GM18870 (cell line): ENCODE data around the gene ESPNL.
A peak's percentile ranks its signal among the peaks of the same experiment; 100 is the strongest.
"Not testable (repeated sequence)": the region's sequence is repeated elsewhere in the genome, so short reads cannot be mapped to it uniquely, and the experiment has no call there.

Experiments used
- ATAC-seq: cut with Tn5 transposase; IDR thresholded peaks from one replicate; pipeline ENCODE4 v1.9.1; 2021; ENCODE audit warnings: moderate library complexity; ENCODE audit not compliant: unreplicated experiment

ESPNL gene, protein sequence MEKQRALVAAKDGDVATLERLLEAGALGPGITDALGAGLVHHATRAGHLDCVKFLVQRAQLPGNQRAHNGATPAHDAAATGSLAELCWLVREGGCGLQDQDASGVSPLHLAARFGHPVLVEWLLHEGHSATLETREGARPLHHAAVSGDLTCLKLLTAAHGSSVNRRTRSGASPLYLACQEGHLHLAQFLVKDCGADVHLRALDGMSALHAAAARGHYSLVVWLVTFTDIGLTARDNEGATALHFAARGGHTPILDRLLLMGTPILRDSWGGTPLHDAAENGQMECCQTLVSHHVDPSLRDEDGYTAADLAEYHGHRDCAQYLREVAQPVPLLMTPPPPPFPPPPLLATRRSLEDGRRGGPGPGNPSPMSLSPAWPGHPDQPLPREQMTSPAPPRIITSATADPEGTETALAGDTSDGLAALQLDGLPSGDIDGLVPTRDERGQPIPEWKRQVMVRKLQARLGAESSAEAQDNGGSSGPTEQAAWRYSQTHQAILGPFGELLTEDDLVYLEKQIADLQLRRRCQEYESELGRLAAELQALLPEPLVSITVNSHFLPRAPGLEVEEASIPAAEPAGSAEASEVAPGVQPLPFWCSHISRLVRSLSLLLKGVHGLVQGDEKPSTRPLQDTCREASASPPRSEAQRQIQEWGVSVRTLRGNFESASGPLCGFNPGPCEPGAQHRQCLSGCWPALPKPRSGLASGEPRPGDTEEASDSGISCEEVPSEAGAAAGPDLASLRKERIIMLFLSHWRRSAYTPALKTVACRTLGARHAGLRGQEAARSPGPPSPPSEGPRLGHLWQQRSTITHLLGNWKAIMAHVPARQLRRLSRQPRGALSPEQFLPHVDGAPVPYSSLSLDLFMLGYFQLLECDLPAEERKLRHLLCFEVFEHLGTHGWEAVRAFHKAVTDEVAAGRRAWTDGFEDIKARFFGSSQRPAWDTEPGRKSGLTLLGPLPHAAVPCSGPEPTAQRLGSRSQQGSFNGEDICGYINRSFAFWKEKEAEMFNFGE

DNA sequence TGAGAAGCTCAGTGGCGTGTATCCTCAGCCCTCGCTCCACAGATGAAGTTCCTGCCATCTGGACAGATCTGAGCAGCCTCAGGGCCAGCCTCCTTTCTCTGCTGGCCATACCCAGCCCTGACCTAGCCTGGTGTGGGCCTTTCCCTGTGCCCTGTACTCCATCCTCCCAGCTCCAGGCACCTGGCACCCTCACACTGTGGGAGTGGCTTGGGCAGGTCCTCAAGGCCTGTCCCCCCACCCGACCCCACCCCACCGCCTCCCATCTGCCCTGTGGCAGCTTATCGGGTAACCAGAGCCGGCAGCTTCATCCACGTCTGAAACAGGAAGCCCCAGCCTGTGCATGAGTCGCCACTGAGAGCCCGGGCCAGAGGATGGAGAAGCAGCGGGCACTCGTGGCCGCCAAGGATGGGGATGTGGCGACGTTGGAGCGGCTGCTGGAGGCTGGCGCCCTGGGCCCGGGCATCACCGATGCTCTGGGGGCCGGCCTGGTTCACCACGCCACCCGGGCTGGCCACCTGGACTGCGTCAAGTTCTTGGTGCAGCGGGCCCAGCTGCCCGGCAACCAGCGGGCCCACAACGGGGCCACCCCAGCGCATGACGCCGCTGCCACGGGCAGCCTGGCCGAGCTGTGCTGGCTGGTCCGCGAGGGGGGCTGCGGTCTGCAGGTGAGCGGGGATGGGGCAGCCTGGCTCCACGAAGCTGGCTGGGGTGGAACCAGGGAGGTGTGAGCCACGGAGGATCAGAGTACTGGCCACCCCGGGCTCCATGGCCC is at the start of gene ESPNL:
TSS of gene ESPNL (plus strand) at position 292 of the 772 bp plus-strand sequence. CDS start at position 372, 80 bp downstream.
- no peak for ATAC-seq

DNA sequence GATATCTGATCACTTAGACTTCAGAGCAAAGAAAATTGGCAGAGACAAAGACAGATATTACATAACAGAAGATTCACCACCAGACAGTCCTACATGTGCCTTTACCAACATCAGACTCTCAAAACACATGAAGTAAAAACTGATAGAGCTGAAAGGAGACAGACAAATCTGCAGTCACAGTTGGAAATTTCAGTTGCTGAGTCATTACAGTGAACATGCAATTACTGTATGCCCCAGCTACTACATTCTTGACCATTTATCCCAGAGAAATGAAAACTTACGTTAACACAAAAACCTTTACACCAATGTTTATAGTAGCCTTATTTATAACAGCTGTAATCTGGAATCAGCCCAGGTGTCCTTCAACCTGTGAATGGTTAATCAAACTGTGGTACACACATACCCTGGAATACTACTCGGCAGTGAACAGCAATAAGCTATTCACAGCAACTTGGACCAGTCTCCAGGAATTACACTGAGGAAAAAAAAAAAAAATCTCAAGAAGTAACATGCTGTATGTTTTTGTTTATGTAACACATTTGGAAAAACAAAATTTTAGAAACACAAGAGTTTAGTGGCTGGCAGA is 46.9 kb upstream of the ESPNL start:
- no peak for ATAC-seq

DNA sequence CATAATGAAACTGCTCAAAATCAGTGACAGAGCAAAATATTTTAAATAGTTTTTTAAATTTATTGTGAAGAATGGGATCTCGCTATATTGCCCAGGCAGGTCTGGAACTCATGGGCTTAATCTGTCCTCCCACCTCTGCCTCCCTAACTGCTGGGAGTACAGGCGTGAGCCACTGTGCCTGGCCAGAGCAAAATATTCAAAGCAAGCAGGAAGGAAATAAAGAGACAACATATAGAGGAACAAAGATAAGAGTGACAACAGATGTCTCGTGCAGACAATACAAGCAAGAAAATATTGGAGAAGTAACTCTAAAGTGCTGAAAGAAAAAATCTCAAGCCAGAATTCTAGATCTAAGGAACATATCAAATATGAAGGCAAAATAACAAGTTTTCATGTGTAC is 44.3 kb upstream of the ESPNL start:
- no peak for ATAC-seq

DNA sequence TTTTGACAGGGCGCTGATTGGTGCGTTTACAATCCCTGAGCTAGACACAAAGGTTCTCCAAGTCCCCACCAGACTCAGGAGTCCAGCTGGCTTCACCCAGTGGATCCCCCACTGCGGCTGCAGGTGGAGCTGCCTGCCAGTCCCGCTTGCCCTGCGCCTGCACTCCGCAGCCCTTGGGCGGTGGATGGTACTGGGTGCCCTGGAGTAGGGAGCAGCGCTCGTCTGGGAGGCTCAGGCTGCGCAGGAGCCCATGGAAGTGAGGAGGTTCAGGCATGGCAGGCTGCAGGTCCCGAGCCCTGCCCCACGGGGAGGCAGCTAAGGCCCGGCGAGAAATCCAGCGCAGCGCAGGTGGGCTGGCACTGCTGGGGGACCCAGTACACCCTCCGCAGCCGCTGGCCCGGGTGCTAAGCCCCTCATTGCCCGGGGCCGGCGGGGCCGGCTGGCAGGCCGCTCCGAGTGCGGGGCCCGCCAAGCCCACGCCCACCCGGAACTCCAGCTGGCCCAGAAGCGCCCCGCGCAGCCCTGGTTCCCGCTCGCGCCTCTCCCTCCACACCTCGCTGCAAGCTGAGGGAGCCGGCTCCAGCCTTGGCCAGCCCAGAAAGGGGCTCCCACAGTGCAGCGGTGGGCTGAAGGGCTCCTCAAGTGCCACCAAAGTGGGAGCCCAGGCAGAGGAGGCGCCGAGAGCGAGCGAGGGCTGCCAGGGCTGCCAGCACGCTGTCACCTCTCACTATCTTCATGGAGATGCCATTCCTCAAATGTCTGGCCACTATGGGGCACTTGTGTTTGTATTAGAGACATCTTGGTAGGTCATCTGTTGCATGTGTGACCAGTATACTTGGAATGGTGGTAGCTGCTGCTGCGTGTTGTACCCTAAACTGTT is 42.2 kb upstream of the ESPNL start:
- not testable (repeated sequence) for ATAC-seq

DNA sequence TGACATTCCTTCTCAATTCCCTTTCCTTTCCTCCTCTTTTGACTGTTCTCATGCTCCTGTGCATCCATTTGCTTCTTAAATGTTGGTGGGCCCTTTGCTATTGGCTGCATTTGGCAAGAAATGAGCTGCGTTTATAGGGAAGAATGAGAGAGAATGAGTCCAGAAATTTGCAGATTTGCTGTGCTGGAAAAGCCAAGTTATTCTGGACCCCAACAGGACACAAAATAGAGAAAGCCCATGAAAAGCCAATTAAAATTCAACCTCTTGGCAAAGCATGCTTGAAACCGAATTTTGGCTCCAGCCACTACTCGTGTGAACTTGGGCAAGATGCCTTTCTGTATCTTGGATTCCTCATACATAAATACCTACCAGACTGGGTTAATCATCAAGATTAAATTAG is 40.6 kb upstream of the ESPNL start:
- no peak for ATAC-seq

DNA sequence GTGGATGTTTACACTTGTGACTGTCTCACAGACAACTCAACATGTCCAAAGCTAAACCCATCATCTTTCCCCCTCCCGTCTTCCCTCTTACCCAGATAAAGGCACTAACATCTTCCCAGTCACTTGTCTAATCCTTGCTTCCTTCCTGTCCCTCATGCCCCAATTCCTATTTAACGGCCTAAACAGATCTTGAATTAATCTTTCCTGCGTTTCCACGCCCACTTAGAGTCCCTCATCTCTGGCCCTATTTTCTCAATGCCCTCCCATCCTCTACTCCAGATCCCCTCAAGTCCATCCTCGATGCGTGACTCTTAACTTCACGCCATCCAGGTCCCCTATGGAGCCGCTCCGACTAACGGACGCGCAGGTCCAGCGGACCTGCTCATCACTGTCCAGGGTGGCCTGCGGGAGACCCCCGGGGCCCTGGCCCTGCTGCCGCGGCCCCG is 40.0 kb upstream of the ESPNL start:
- ATAC-seq: no peak

DNA sequence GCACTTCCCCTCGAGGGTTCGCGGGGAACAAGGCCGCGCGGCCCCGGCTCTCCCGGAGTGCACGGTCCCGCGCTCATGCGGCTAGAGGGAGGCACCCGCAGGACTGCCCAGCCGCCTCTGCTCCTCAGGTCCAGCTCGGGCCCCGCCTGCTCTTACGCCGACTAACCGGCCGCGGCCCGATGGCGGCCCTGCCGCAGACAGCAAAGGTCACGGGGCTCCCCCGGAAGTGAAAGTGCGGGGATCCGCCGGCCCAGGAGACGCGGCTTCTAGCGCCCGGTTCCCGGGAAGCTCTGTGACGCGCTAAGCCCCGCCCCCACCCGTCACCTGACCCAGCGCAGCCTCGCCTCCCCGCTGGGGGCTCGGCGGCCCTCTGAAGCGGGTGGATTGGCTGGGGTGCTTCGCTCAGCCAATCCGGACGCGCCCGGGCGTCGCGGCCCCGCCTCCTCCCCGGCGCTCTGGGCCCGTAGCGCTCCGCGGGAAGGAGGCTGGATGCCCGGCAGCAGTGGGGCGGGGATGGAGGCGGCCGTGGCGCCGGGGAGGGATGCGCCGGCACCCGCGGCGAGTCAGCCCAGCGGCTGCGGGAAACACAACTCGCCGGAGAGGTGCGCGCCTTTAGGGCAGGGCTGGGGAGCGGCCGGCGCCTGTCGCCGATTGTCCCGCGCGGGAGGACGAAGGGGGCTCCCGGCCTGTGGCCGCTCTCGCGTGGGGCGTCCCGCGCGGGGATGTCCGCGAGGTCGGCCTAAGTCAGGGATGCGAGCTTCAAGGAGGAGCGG is 39.4 kb upstream of the ESPNL start, which contains the start of gene SCLY:
TSS of gene SCLY (plus strand) at position 460 of the 773 bp plus-strand sequence. CDS start at position 514, 54 bp downstream.
- ATAC-seq: peak; percentile 81

DNA sequence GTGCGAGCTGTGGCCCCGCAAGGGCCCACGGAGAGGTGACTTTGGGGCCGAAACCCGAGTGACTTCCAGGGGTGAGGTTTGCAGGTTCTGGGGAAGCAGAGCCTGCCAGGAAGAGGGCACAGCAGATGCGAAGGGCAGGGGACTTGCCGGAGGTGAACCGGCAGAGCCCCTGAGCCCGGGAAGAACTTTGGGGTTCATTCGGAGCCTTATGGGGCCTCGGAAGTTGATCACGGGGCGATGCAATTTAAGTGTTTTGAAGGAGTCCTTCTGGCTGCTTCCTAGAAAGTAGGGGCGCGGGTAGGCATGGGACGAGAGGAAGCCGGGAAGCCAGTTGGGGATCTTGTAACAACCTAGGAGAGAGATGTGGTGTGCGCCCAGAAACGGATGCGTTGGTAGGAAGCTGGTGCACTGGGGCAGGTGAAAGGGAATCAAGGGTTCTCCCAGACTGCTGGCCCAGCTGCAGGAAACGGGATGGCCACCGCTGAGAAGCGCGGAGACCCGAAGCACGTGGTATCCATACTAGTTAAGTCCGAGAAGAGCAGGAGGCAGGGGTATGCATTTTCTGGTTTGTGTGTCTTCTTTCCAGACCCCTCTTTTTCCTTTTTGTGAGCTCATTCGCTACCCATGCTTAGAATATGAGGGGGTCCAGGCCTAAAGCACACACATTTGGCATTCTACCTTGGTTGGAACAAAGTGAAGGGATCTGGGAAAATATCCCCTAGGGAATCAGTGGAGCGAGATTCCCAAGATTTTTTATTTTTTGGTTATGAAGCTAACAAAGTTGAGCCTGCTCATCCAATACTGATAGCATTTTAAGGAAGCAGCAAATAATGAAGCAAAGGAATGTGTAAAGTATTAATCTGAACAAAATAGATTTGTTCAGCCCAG is 38.6 kb upstream of the ESPNL start:
- ATAC-seq: no peak

DNA sequence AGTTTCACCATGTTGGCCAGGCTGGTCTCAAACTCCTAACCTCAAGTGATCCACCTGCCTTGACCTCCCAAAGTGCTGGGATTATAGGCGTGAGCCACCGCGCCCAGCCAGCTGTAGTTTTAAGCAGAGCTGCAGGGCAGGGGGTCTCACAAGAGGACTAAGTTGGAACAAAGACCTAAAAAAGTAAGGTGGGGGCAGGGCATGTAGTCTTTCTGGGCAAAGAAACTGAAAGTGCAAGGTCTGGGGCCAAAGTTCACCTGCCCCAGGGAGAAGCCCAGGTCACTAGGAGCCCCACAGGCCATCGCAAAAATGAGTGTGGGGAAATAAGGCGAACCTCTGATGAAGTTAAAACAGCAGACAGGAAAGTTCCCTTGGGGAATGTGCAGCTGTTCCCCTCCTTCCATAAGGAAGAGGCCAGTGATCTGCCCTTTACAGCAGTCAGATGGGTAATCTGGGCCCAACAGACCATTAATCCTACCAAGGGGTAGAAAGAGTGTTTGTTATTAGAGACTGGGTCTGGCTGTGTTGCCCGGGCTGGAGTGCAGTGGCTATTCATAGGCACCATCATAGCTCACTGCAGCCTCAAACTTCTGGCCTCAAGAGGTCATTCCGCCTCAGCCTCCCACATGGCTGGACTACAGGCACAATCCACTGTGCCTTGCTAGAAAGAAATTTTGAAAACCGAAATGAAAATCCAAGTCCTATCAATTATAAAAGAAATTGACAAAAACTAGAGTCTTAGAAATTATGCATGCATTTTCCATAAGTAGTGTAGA is 36.5 kb upstream of the ESPNL start:
- ATAC-seq: no peak

DNA sequence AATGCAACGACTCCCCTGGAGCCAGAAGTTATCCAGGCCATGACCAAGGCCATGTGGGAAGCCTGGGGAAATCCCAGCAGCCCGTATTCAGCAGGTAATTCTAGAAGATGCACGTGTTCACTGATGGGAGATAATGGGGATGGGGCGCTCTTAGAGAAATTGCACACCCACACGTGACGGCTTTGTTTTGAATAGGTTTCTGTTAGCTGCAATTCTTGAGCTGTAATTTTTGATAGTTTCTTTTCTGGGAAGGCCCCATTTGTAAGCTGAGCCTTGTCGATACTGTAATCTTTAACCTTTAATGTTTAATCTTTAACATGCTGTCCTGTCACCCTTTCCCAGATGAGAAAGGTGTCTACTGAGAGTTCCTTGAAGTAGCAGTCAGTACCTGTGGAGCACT is 35.8 kb upstream of the ESPNL start:
- no peak for ATAC-seq

DNA sequence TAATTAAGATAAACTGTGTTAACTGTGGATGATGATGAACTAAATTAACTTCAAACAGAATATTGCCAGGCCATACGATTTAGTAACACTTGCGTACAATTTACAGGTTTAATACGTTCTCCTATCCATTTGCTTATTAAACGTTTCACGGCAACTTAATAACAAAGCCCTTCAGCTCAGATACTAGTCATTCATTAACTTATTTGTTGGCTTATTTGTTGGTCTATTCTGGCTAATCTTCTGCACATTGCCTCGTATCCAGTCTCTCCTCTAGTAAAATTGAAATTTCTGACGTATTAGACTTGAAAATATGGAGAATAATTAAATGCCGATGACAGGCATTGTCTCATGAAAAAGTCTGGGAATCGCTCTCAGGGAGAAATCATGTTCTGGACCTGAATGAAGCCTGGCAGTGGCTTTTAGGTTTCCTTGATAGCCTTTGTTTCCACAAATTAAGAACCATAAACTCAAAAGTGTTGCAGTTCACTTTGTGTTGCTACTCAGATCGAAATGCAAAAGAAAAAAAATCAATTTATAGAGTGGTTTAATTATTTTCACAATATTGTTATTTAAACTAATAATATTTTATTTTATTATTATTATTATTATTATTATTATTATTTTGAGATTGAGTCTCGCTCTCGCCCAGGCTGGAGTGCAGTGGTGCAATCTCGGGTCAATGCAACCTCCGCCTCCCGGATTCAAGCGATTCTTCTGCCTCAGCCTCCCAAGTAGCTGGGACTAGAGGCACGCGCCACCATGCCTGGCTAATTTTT is 34.9 kb upstream of the ESPNL start:
- no peak for ATAC-seq

DNA sequence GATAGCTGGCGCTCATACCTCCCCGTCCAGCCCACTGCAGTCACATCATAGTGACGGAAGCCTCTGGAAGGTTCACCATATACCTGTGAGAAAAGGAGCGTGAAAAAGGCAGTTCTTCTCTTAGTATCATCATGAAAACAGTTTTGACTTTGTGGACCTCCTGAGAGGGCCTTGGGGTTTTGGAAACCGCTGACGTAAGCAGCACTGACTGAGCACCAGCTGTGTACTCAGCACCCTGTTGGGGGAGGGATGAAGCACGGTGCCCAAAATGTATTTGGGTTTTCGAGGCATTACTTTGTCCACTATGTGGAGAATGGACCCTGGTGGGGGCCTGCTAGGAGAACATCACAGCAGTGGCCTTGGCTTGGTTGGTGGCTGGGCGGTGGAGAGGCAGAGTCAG is 33.9 kb upstream of the ESPNL start:
- no peak for ATAC-seq

DNA sequence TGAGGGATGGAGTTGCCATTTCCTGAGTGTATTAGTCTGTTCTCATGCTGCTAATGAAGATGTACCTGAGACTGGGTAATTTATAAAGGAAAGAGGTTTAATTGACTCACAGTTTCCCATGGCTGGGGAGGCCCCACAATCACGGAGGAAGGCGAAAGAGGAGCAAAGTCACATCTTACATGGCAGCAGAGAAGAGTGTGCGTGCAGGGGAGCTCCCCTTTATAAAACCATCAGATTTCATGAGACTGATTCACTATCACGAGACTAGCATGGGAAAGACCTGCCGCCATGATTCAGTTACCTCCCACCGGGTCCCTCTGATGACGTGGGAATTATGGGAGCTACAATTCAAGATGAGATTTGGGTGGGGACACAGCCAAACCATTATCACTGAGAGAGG is 33.4 kb upstream of the ESPNL start:
- not testable (repeated sequence) for ATAC-seq

DNA sequence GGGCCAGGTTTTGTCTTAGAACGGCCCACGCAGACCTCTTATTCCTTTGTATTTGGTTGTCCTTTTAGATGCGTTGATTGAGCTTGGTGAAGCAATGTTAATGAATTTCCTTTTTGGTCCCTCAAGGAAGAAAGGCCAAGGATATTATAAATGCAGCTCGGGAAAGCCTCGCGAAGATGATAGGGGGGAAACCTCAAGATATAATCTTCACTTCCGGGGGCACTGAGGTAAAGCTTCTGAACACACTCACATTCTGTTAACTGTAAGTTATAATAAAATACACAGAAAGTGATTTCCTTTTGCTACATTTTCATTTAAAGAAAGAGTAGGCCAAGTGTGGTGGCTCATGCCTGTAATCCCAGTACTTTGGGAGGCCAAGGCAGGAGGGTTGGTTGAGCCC is 32.2 kb upstream of the ESPNL start:
- no peak for ATAC-seq

DNA sequence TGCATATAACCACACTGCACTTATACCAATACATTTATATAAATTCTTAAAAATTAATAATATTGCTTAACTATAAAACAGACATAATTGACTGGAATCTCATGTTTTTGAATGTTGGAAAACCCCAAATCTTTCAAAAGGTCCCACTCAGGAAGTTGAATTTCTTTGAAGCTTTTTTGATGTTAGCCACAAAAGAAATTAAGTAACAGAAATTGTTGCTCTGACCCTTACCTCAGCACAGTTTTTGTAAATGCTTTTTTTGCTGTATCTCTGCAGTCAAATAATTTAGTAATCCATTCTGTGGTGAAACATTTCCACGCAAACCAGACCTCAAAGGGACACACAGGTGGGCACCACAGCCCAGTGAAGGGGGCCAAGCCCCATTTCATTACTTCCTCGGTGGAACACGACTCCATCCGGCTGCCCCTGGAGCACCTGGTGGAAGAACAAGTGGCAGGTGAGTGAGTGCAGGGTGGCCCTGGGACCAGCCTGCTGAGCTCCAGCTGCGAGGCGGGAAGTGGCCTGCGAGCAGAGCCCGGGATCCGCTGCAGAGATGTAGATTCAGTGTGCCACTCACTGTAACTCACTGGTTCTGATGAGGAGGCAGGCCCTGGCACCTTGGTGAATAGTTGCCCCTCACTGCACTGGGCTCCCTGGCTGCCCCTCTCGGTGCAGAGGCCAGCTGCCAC is 31.0 kb upstream of the ESPNL start:
- ATAC-seq: no peak

DNA sequence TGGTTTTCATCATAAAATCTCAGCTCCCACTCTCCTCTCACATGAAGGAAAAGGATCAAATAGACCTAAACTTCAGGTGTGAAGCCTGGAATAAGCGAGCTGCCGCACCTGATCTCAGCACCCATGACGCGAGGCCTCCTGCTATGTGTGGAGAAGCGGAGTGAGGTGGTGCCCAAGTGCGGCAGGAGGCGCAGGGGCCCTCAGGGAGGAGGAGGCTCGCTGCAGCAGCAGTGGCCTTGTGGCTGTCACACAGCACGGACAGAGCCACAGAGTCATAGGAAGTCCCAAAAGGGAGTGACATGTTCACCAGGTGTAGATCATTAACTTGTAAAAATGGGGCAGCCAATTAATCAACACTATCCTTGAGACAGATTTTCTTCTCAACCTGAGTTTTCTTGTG is 30.3 kb upstream of the ESPNL start:
- no peak for ATAC-seq
